ENCODE data around the gene CYP4X1.
"Not testable (repeated sequence)": the region's sequence is repeated elsewhere in the genome, so short reads cannot be mapped to it uniquely, and the experiment has no call there.

Gene CYP4X1

GRCh38 chr1:47091476-47091875 lies 68.0 kb downstream of the CYP4X1 start:
- not testable (repeated sequence) for H3K9ac ChIP-seq (ENCODE audit: low read depth, low read length); H3K36me3 ChIP-seq (ENCODE audit: insufficient read depth, low read length); H3K9me3 ChIP-seq (ENCODE audit: insufficient read depth, low read depth, low read length); H3K27me3 ChIP-seq (ENCODE audit: insufficient read depth, low read length); H3K4me3 ChIP-seq (ENCODE audit: low read length); H3K4me1 ChIP-seq (ENCODE audit: insufficient read depth, low read length); H3K27ac ChIP-seq (ENCODE audit: low read depth, low read length)
- 21% methylated on average over 3 of the region's 3 CpGs for WGBS

Data from HUES64 (cell line).